Thoracic aorta (tissue), 2 donors: ENCODE results near the gene PML. TPM values are rescaled to one million over a fixed set of nuclear protein-coding genes. Genes with fewer than 3 reads are reported as not detected.

ENCODE experiments used
- ATAC-seq: fragments of 150-250 bp; one replicate; pipeline ENCODE4 v1.8.0; 2017; ENCODE audit warnings: low read depth; ENCODE audit not compliant: insufficient number of reproducible peaks, low FRiP score
- DNase-seq: peaks from one replicate; pipeline ENCODE4 v3.0.0-alpha.2; 2020; ENCODE audit warnings: low spot score
- H3K27ac ChIP-seq, 2 donors: fragments of 200-600 bp; sonication (generic); 1 replicate in 1 of 2; 2 replicates in 1 of 2; pipeline ENCODE4 v1.5.1; 2016; ENCODE audit warnings: mild to moderate bottlenecking in 2 of 2, moderate library complexity in 2 of 2
- H3K27me3 ChIP-seq: fragments of 200-600 bp; sonication (generic); replicated peaks from 2 replicates; pipeline ENCODE4 v1.6.0; 2016; ENCODE audit warnings: mild to moderate bottlenecking; ENCODE audit not compliant: insufficient read depth
- H3K36me3 ChIP-seq: fragments of 200-600 bp; sonication (generic); one replicate; pipeline ENCODE4 v1.5.1; 2016
- H3K4me1 ChIP-seq, 2 donors: fragments of 200-600 bp; sonication (generic); 1 replicate in 1 of 2; 2 replicates in 1 of 2; pipeline versions ENCODE4 v1.5.1 to v1.6.0; 2016; ENCODE audit warnings: low read depth in 2 of 2, mild to moderate bottlenecking in 1 of 2; ENCODE audit not compliant: control insufficient read depth in 1 of 2
- H3K4me3 ChIP-seq: fragments of 200-600 bp; sonication (generic); 2 replicates; pipeline ENCODE4 v1.5.1; 2016; ENCODE audit warnings: mild to moderate bottlenecking
- H3K9me3 ChIP-seq: fragments of 200-600 bp; sonication (generic); 2 replicates; pipeline ENCODE4 v1.5.1; 2016
- CTCF ChIP-seq: fragments of 200-600 bp; sonication (generic); IDR thresholded peaks from one replicate; pipeline ENCODE4 v1.5.1; 2019; ENCODE audit warnings: antibody characterized with exemption
- total RNA-seq, 2 donors: library from RNA; depleted of rRNA; stranded (reverse); fragments of >200 nt; gene quantifications; one replicate each; pipeline versions ENCODE4 v1.1.0 to v1.2.3, GENCODE V29; 2016

The PML gene
- total RNA-seq, 2 donors from 2014 or later: 77.2 to 138 TPM

- Histone ChIP-seq H3K27ac (peak overlapping the region; percentile 41 to 89), H3K4me1 (peaks cover 49 to 79% of the 10 kb centered on the region in 2 donors), H3K9me3 (no peaks in the 10 kb centered on the region), H3K27me3 (no peaks in the 10 kb centered on the region), H3K4me3 (peak overlapping the region; percentile 95), H3K36me3 (peaks cover 8% of the 10 kb centered on the region)
- no peak for DNase-seq
- no peak for ATAC-seq
- TF ChIP-seq CTCF: no peak
Observed at GRCh38 chr15:73993211-73993994, 1.1 kb upstream of the PML start.

- H3K27me3 ChIP-seq: no peaks in the 10 kb centered on the region
- ATAC-seq (no peak), DNase-seq (no peak)
- peak overlapping the region; percentile 95 for H3K4me3 ChIP-seq
- no peaks in the 10 kb centered on the region for H3K9me3 ChIP-seq
- TF ChIP-seq CTCF: no peak
- H3K36me3 ChIP-seq: peaks cover 17% of the 10 kb centered on the region
- H3K4me1 ChIP-seq: peaks cover 52 to 74% of the 10 kb centered on the region in 2 donors
- H3K27ac ChIP-seq: peak overlapping the region; percentile 89 to 90
Observed at GRCh38 chr15:73994912-73995622, 551 bp downstream of the PML start.

- no peak for ATAC-seq
Observed at GRCh38 chr15:73996267-73996666, 1.8 kb downstream of the PML start.

GRCh38 chr15:73996939-73997338 is 2.4 kb downstream of the PML start:
- Histone ChIP-seq H3K4me1 (peaks cover 43 to 64% of the 10 kb centered on the region in 2 donors), H3K27ac (peak overlapping the region in 1 of 2 donors; percentile 89), H3K36me3 (peaks cover 17% of the 10 kb centered on the region), H3K9me3 (no peaks in the 10 kb centered on the region), H3K27me3 (no peaks in the 10 kb centered on the region), H3K4me3 (peak overlapping the region; percentile 95)
- no peak for ATAC-seq
- TF ChIP-seq CTCF: no peak
- no peak for DNase-seq

More at GRCh38 chr15:73996267-73996666, 1.8 kb downstream of the PML start:
- Histone ChIP-seq H3K36me3 (peaks cover 17% of the 10 kb centered on the region), H3K4me3 (peak overlapping the region; percentile 95), H3K4me1 (peaks cover 47 to 68% of the 10 kb centered on the region in 2 donors), H3K9me3 (no peaks in the 10 kb centered on the region), H3K27ac (peak overlapping the region; percentile 89 to 90), H3K27me3 (no peaks in the 10 kb centered on the region)
- no peak for TF ChIP-seq CTCF
- no peak for DNase-seq

- H3K27ac ChIP-seq: no peak overlapping the region
- TF ChIP-seq CTCF: no peak
- H3K36me3 ChIP-seq: peaks cover 17% of the 10 kb centered on the region
- DNase-seq (no peak), ATAC-seq (no peak)
- peaks cover 36 to 60% of the 10 kb centered on the region in 2 donors for H3K4me1 ChIP-seq
- H3K4me3 ChIP-seq: no peak overlapping the region
- no peaks in the 10 kb centered on the region for H3K27me3 ChIP-seq
- no peaks in the 10 kb centered on the region for H3K9me3 ChIP-seq
Observed at GRCh38 chr15:73997986-73998385, 3.5 kb downstream of the PML start.
